Mucosa of stomach (tissue), 1 donor: Measurements from ENCODE around the gene SEC16A.

Experiments used
- H3K27me3 ChIP-seq: one replicate; pipeline ENCODE4 v1.7.0; 2013; ENCODE audit warnings: mild to moderate bottlenecking, low read length; ENCODE audit not compliant: control insufficient read depth, insufficient read depth
- H3K36me3 ChIP-seq: one replicate; pipeline ENCODE4 v1.7.0; 2013; ENCODE audit warnings: low read length; ENCODE audit not compliant: control insufficient read depth, insufficient read depth
- H3K4me1 ChIP-seq: one replicate; pipeline ENCODE4 v1.7.0; 2013; ENCODE audit warnings: mild to moderate bottlenecking, low read length; ENCODE audit not compliant: control insufficient read depth, insufficient read depth
- H3K4me3 ChIP-seq: one replicate; pipeline ENCODE4 v1.7.0; 2013; ENCODE audit warnings: low read length
- H3K9ac ChIP-seq: one replicate; pipeline ENCODE4 v1.7.0; 2013; ENCODE audit warnings: mild to moderate bottlenecking, low read length, moderate library complexity
- H3K9me3 ChIP-seq: one replicate; pipeline ENCODE4 v1.7.0; 2013; ENCODE audit warnings: mild to moderate bottlenecking, low read length, moderate library complexity; ENCODE audit not compliant: control insufficient read depth
- donor health status: Pancreatic carcinoma.

The SEC16A gene

DNA sequence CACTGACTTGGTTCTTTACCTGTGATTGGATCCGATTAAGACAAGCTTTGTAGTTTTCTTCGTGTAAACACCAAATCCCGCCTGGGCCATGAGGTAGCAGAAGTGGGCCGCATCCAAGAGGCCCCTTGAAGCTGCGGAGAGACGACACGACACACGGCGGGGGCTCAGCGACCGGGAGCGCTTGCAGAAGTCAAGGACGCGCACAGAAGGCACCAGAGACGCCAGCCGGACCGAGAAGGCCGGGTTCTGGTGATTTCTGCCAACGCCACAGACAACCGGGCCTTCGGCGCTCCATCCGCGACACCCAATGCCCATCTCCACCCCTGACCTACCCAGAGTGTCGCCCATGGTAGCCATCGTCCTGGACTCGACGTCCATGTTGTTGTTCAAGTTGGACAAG lies 23.4 kb downstream of the SEC16A start:
- H3K36me3 ChIP-seq = peaks cover 64% of the 10 kb centered on the region
- H3K4me1 ChIP-seq = no peaks in the 10 kb centered on the region
- H3K9ac ChIP-seq = no peak overlapping the region
- no peak overlapping the region for H3K4me3 ChIP-seq
- H3K9me3 ChIP-seq = no peaks in the 10 kb centered on the region
- no peaks in the 10 kb centered on the region for H3K27me3 ChIP-seq

DNA sequence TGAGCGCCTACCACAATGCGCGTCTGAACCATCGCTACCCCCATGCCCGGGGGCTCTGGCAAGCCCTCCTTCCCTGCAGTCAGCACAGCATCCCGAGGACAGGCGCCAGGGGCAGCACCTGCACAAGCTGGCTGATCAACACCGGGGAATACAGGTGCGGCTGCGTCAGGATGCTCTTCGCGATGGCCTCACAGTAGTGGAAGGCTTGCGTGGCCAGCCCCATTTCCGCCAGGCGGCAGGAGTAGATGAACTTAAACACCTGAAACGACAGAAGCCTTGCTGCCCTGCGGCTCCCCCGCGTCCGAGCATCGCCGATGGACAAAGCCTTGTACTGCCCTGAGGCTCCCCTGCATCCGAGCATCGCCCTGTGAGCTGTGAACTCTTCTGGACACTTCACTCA lies 25.5 kb downstream of the SEC16A start:
- H3K4me1 ChIP-seq = no peaks in the 10 kb centered on the region
- no peak overlapping the region for H3K9ac ChIP-seq
- no peaks in the 10 kb centered on the region for H3K9me3 ChIP-seq
- H3K36me3 ChIP-seq = peaks cover 58% of the 10 kb centered on the region
- no peak overlapping the region for H3K4me3 ChIP-seq
- H3K27me3 ChIP-seq = no peaks in the 10 kb centered on the region

DNA sequence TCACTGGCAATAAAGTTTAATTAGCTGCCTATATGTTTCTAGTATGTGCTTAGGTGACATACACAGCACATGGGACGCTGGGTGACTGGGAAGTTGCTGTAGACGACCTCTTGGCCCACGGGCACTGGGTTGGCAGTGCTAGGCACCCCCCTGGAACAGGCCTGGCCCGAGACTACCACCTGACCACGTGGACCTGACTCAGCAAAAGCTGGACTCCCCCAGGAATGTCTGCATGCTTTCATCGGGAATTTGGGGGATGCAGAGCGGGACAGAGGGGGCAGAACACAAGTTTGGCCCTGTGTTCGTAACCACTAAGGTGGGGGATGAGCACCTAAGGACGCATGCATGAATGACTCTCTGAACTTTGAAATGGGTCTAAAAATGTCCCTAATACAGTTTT lies 26.6 kb downstream of the SEC16A start:
- Histone ChIP-seq H3K9ac (no peak overlapping the region), H3K36me3 (peaks cover 56% of the 10 kb centered on the region), H3K9me3 (no peaks in the 10 kb centered on the region), H3K4me3 (no peak overlapping the region), H3K27me3 (no peaks in the 10 kb centered on the region), H3K4me1 (no peaks in the 10 kb centered on the region)

DNA sequence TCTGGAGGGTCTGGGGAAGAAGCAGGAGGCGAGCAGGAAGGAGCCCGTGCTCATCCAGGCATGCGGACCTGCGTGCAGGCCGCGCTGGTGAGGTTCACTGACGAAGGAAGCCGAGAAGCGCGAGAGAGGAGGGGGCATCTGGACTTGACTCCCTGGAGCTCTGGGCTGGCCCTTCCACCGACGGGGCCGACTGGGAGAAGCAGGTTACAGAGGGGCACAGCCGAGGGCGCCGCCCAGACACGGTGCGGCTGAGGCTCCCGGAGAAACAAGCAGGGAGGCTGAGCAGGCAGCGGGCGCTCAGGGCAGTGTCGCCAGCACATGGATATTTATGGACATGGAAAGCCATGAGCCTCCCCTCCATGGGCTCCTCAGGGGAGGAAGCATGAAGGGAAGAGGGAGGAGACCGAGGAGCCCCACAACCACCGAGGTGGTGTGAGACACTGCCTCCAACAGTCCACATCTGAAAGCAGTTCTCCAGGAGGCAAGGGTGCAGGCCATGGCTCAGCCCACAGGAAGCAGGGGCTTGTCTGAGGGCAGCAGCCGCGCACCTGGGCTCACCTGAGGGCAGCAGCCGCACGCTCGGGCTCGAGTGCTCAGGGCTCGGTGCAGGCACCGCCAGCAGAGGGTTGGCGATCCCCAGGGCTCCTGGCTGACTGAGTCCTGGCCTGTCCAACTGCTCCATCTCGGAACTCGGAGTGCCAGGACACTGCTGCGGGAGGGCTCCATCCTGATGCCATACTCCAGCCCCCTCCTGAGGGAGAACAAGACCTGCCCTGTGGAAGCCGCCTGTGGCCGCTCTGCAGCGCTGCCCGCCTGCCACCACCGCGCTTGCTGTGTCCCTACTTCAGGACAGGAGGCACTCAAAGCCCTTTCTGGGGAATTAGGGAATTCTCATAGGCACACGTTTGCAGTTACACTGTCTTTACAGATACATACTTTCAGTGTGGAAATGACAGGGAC lies 27.5 kb downstream of the SEC16A start:
- H3K36me3 ChIP-seq = peaks cover 57% of the 10 kb centered on the region
- no peaks in the 10 kb centered on the region for H3K9me3 ChIP-seq
- no peak overlapping the region for H3K9ac ChIP-seq
- no peaks in the 10 kb centered on the region for H3K27me3 ChIP-seq
- no peak overlapping the region for H3K4me3 ChIP-seq
- no peaks in the 10 kb centered on the region for H3K4me1 ChIP-seq

DNA sequence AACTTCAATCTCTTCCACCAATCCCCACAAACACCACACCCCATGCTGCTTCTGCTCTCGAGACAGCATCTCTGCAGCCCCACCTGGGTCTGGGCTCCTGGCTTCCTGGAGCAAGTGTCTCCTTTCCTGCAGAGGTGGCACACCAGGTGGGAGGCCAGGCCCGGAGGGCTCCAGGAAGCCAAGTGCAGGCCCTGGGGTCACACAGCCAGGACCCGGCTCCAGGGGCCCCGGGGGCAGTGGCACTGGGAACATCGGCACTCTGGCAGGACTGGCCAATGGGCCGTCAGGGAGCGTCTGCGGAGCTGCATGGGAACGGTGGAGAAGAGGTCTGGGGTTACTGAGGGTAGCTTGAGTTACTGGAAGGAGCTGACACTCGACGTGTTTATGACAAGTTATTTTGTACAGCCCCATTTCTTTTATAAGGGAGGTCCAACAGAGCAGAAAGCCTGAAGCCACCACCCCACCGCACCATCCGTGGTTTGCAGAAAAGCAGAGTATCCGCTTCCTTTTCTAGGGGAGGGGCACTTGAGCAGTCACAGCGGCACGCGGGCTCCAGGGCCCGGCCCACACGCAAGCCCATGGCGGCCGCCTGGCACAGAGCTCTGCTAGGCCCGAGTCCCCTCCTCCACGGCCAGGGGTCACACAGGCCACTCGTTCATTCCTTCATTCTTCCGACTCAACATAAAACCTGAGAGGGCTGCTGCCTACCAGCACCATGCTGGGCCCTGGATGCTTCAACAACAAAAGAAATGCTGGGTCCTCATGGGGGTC lies 28.6 kb downstream of the SEC16A start:
- Histone ChIP-seq H3K9ac (no peak overlapping the region), H3K4me1 (no peaks in the 10 kb centered on the region), H3K27me3 (no peaks in the 10 kb centered on the region), H3K36me3 (peaks cover 55% of the 10 kb centered on the region), H3K9me3 (no peaks in the 10 kb centered on the region), H3K4me3 (no peak overlapping the region)

DNA sequence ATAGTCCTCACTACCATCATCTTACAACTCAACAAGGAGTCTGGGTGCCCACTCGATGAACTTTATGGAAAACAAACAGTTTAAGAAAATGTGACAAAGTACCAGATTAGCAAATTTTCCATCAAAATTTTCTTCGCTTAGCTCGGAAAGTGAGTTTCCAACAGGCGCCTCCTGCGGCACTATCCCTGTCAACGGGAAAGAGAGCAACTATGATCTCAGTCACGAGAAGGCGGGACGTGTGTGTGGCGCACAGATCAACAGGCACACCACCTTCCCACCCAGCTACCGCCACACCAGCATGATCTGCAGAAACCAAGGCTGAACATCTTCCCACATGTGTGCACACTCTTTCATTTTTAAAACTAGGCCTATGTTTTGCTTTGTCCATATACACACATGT lies 29.5 kb downstream of the SEC16A start:
- H3K27me3 ChIP-seq = no peaks in the 10 kb centered on the region
- H3K4me3 ChIP-seq = no peak overlapping the region
- no peak overlapping the region for H3K9ac ChIP-seq
- no peaks in the 10 kb centered on the region for H3K9me3 ChIP-seq
- H3K36me3 ChIP-seq = peaks cover 55% of the 10 kb centered on the region
- no peaks in the 10 kb centered on the region for H3K4me1 ChIP-seq

DNA sequence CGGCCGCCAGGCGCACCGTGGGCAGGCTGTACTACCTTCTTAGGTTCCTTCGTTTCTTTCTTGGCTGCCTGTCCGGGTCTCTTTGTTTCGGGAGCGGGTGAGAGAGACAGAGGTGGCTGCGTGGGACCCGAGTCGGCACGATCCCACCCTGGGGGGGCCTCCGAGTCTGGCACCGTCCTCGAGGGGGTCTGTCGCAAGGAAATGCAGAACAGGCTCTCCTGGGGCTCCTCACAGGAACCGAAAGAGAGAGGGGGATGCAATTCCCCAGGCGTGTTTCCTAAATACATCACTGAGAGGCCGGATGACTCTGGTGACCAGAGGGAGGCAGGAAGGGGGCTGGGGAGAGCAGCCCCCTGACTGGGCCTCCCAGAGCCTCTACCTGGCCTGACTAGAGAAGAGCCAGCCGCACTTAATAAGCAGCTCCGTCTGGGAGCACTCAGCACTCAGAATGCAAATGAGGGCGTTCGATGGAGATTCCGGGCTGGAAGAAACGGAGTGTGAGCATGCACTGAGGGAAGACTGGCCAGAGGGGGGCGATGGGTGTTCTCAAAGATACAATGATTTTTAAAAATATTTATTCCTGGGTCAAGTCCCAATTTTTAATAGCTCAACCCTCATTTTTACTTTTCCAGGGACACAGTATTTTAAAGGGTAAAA lies 31.5 kb downstream of the SEC16A start:
- H3K27me3 ChIP-seq = no peaks in the 10 kb centered on the region
- H3K4me3 ChIP-seq = no peak overlapping the region
- no peaks in the 10 kb centered on the region for H3K9me3 ChIP-seq
- H3K4me1 ChIP-seq = no peaks in the 10 kb centered on the region
- H3K9ac ChIP-seq = no peak overlapping the region
- peaks cover 53% of the 10 kb centered on the region for H3K36me3 ChIP-seq

DNA sequence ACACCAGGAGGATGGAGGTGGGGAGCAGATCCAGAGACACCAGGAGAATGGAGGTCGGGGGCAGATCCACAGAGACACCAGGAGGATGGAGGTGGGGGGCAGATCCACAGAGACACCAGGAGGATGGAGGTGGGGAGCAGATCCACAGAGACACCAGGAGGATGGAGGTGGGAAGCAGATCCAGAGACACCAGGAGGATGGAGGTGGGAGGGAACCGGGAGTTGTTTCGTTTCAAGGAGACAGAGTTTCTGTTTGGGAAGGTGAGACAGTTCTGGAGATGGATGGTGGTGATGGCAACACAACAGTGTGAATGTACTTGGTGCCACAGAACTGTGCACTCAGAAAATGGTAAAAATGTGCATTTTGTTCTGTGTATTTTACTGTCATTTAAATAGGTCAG lies 34.2 kb downstream of the SEC16A start:
- H3K9me3 ChIP-seq = no peaks in the 10 kb centered on the region
- H3K36me3 ChIP-seq = peaks cover 26% of the 10 kb centered on the region
- H3K4me1 ChIP-seq = no peaks in the 10 kb centered on the region
- no peaks in the 10 kb centered on the region for H3K27me3 ChIP-seq
- H3K9ac ChIP-seq = no peak overlapping the region
- H3K4me3 ChIP-seq = no peak overlapping the region

DNA sequence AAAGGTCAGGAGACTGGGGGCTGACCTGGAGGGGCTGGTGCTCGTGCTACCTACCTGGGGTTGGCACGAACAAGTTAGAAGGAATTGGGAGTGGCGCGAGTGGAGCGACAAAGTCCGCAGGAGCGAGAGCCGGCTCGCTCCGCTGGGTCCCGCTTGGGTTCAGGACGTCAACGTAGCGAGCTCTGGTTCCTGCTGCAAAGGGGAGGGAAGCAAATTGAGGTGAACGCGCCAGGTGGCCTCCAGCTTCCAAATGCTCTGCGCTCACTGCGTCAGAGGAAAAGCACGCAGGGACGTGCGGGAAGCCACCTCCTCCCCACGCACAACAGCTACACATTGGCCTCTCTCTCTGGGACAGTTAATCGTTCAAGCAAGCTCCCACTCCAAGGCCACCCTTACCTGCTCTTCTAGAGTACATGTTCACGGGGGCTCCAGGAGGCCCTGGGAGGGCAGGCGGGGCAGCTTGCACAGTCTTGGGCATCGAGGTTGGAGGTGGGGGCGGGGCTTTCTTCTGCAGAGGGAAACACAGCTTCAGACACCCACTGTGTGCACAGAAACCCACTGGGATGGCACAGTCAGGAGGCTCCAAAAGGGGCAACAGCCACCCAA lies 35.6 kb downstream of the SEC16A start:
- Histone ChIP-seq H3K36me3 (peaks cover 24% of the 10 kb centered on the region), H3K9ac (no peak overlapping the region), H3K9me3 (no peaks in the 10 kb centered on the region), H3K27me3 (no peaks in the 10 kb centered on the region), H3K4me1 (no peaks in the 10 kb centered on the region), H3K4me3 (no peak overlapping the region)

DNA sequence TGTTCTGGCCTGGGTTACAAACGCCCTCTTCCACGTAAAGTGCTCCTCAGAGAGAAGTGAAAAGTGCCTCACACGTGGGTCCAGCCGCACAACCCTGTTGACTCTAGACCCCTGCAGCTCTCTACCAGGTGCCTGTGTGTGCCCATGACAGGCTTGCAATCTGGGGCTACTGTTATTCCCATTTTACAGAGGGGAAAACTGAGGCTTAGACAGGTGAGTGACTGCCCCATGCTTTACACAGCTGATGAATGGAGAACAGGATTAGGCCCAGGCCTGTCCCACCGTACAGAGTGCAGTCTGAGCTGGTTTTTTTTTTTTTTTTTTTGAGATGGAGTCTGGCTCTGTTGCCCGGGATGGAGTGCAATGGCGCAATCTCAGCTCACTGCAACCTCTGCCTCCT lies 37.0 kb downstream of the SEC16A start:
- no peaks in the 10 kb centered on the region for H3K27me3 ChIP-seq
- H3K4me1 ChIP-seq = no peaks in the 10 kb centered on the region
- H3K4me3 ChIP-seq = no peak overlapping the region
- peaks cover 34% of the 10 kb centered on the region for H3K36me3 ChIP-seq
- no peak overlapping the region for H3K9ac ChIP-seq
- H3K9me3 ChIP-seq = no peaks in the 10 kb centered on the region

DNA sequence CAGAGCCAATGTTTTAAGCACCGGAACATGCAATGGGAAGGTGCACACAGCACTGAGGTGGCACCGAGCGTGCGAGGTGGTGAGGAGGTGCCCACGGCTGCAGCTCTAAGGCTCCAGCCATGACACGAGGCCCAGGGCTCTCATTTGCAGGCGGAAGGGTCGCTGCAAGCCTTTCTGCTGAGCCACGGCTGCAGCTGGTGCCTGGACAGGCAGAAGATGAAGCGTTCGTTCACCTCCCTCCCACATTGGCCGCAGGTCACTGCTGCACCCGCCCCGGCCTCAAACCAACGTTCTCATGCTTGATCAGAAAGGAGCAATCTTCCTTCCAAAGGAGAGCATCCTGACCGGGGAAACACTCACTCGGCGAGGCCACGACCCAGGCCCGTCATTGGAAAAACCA lies 38.7 kb downstream of the SEC16A start:
- Histone ChIP-seq H3K4me3 (no peak overlapping the region), H3K36me3 (peaks cover 29% of the 10 kb centered on the region), H3K9ac (no peak overlapping the region), H3K9me3 (no peaks in the 10 kb centered on the region), H3K4me1 (peaks cover 6% of the 10 kb centered on the region), H3K27me3 (no peaks in the 10 kb centered on the region)
